ENCODE results near the gene SCOC. TPM values are rescaled to one million over a fixed set of nuclear protein-coding genes. Genes with fewer than 3 reads are reported as not detected.
A peak's percentile ranks its signal among the peaks of the same experiment; 100 is the strongest.

Gene SCOC
- total RNA-seq, result 10 to 100 TPM; 20.9 to 22.2 TPM

- Mint-ChIP-seq H3K4me1 (peaks cover 28% of the 10 kb centered on the region), H3K27ac (no peak within 1 kb of the TSS), H3K9me3 (no peaks in the 10 kb centered on the region), H3K4me3 (no peak within 1 kb of the TSS), H3K36me3 (ENCODE audit: low read depth) (no peaks in the 10 kb centered on the region), H3K27me3 (no peaks in the 10 kb centered on the region)
- ChIA-PET CTCF (interaction anchor here (0.9 to 2.0 kb wide), 8 partner anchors 10 to 236 kb away, joined by 3 to 10 read pairs (median 4); partner anchors contain the start of gene ELMOD2), POLR2A (no interaction called here)
- peak; percentile 99 for DNase-seq
Measured at GRCh38 chr4:140373328-140374129, at the start of gene SCOC. TSS of gene SCOC (plus strand) at chr4:140373646. CDS start at chr4:140379171, 5,525 bp downstream.

GRCh38 chr4:140326395-140326993, 47.0 kb upstream of the SCOC start:
- ChIA-PET POLR2A (no interaction called here), CTCF (no interaction called here)
- Mint-ChIP-seq H3K27me3 (peaks cover 8% of the 10 kb centered on the region), H3K4me3 (no peak overlapping the region), H3K9me3 (no peaks in the 10 kb centered on the region), H3K27ac (no peak overlapping the region), H3K4me1 (peaks cover 11% of the 10 kb centered on the region), H3K36me3 (ENCODE audit: low read depth) (no peaks in the 10 kb centered on the region)
- DNase-seq, result no peak

GRCh38 chr4:140330311-140330900, 43.0 kb upstream of the SCOC start:
- Mint-ChIP-seq H3K9me3 (no peaks in the 10 kb centered on the region), H3K36me3 (ENCODE audit: low read depth) (no peaks in the 10 kb centered on the region), H3K27ac (no peak overlapping the region), H3K4me3 (no peak overlapping the region), H3K4me1 (peaks cover 5% of the 10 kb centered on the region), H3K27me3 (peaks cover 8% of the 10 kb centered on the region)
- no peak for DNase-seq
- ChIA-PET POLR2A (no interaction called here), CTCF (interaction anchor here (1.0 to 1.2 kb wide), 2 partner anchors 79 to 714 kb away, joined by 3 read pairs; no protein-coding TSS in a partner anchor)

- Mint-ChIP-seq H3K4me1 (peaks cover 5% of the 10 kb centered on the region), H3K36me3 (ENCODE audit: low read depth) (no peaks in the 10 kb centered on the region), H3K27ac (no peak overlapping the region), H3K9me3 (no peaks in the 10 kb centered on the region), H3K4me3 (no peak overlapping the region), H3K27me3 (peaks cover 8% of the 10 kb centered on the region)
- CTCF ChIA-PET, result no interaction called here
- DNase-seq, result no peak
- POLR2A ChIA-PET, result no interaction called here
Measured at GRCh38 chr4:140331245-140331644, 42.2 kb upstream of the SCOC start.

GRCh38 chr4:140331876-140332275, 41.6 kb upstream of the SCOC start:
- POLR2A ChIA-PET, result no interaction called here
- peaks cover 5% of the 10 kb centered on the region for H3K4me1 Mint-ChIP-seq
- no peaks in the 10 kb centered on the region for H3K9me3 Mint-ChIP-seq
- CTCF ChIA-PET, result interaction anchor here (0.9 kb wide), 1 partner anchor 12 kb away, joined by 4 read pairs; no protein-coding TSS in a partner anchor
- H3K27me3 Mint-ChIP-seq, result peaks cover 8% of the 10 kb centered on the region
- H3K27ac Mint-ChIP-seq, result no peak overlapping the region
- H3K4me3 Mint-ChIP-seq, result no peak overlapping the region
- DNase-seq, result no peak
- no peaks in the 10 kb centered on the region for H3K36me3 Mint-ChIP-seq (ENCODE audit: low read depth)

- POLR2A ChIA-PET, result no interaction called here
- CTCF ChIA-PET, result interaction anchor here (0.9 kb wide), 1 partner anchor 11 kb away, joined by 4 read pairs; no protein-coding TSS in a partner anchor
- Mint-ChIP-seq H3K9me3 (no peaks in the 10 kb centered on the region), H3K4me1 (peaks cover 5% of the 10 kb centered on the region), H3K27me3 (peaks cover 7% of the 10 kb centered on the region), H3K4me3 (no peak overlapping the region), H3K27ac (no peak overlapping the region), H3K36me3 (ENCODE audit: low read depth) (no peaks in the 10 kb centered on the region)
- DNase-seq, result no peak
Measured at GRCh38 chr4:140332734-140333133, 40.7 kb upstream of the SCOC start.

GRCh38 chr4:140333523-140333922, 39.9 kb upstream of the SCOC start:
- ChIA-PET CTCF (no interaction called here), POLR2A (no interaction called here)
- H3K36me3 Mint-ChIP-seq (ENCODE audit: low read depth), result no peaks in the 10 kb centered on the region
- DNase-seq, result no peak
- no peaks in the 10 kb centered on the region for H3K9me3 Mint-ChIP-seq
- H3K4me3 Mint-ChIP-seq, result no peak overlapping the region
- H3K4me1 Mint-ChIP-seq, result peaks cover 5% of the 10 kb centered on the region
- peaks cover 8% of the 10 kb centered on the region for H3K27me3 Mint-ChIP-seq
- H3K27ac Mint-ChIP-seq, result no peak overlapping the region

- ChIA-PET CTCF (interaction anchor here (1.1 kb wide), 1 partner anchor 25 kb away, joined by 3 read pairs; no protein-coding TSS in a partner anchor), POLR2A (no interaction called here)
- H3K27ac Mint-ChIP-seq, result no peak overlapping the region
- H3K4me1 Mint-ChIP-seq, result peaks cover 5% of the 10 kb centered on the region
- no peaks in the 10 kb centered on the region for H3K9me3 Mint-ChIP-seq
- H3K36me3 Mint-ChIP-seq (ENCODE audit: low read depth), result no peaks in the 10 kb centered on the region
- H3K4me3 Mint-ChIP-seq, result no peak overlapping the region
- peaks cover 5% of the 10 kb centered on the region for H3K27me3 Mint-ChIP-seq
- DNase-seq, result no peak
Measured at GRCh38 chr4:140335076-140335475, 38.4 kb upstream of the SCOC start.

GRCh38 chr4:140336730-140337129, 36.7 kb upstream of the SCOC start:
- no peaks in the 10 kb centered on the region for H3K4me1 Mint-ChIP-seq
- no peak overlapping the region for H3K4me3 Mint-ChIP-seq
- no peaks in the 10 kb centered on the region for H3K9me3 Mint-ChIP-seq
- DNase-seq, result no peak
- POLR2A ChIA-PET, result no interaction called here
- H3K27me3 Mint-ChIP-seq, result peaks cover 6% of the 10 kb centered on the region
- CTCF ChIA-PET, result no interaction called here
- H3K36me3 Mint-ChIP-seq (ENCODE audit: low read depth), result no peaks in the 10 kb centered on the region
- no peak overlapping the region for H3K27ac Mint-ChIP-seq

GRCh38 chr4:140342620-140343019, 30.8 kb upstream of the SCOC start:
- ChIA-PET CTCF (no interaction called here), POLR2A (no interaction called here)
- Mint-ChIP-seq H3K36me3 (ENCODE audit: low read depth) (no peaks in the 10 kb centered on the region), H3K27ac (no peak overlapping the region), H3K27me3 (peaks cover 21% of the 10 kb centered on the region), H3K9me3 (no peaks in the 10 kb centered on the region), H3K4me3 (no peak overlapping the region), H3K4me1 (no peaks in the 10 kb centered on the region)
- DNase-seq, result no peak

GRCh38 chr4:140343303-140343702, 30.1 kb upstream of the SCOC start:
- DNase-seq, result no peak
- no peaks in the 10 kb centered on the region for H3K36me3 Mint-ChIP-seq (ENCODE audit: low read depth)
- H3K27me3 Mint-ChIP-seq, result peaks cover 19% of the 10 kb centered on the region
- ChIA-PET POLR2A (no interaction called here), CTCF (no interaction called here)
- H3K27ac Mint-ChIP-seq, result no peak overlapping the region
- H3K4me1 Mint-ChIP-seq, result no peaks in the 10 kb centered on the region
- no peaks in the 10 kb centered on the region for H3K9me3 Mint-ChIP-seq
- no peak overlapping the region for H3K4me3 Mint-ChIP-seq

GRCh38 chr4:140344101-140344500, 29.3 kb upstream of the SCOC start:
- ChIA-PET CTCF (interaction anchor here (0.8 kb wide), 1 partner anchor 12 kb away, joined by 4 read pairs; no protein-coding TSS in a partner anchor), POLR2A (no interaction called here)
- H3K4me1 Mint-ChIP-seq, result no peaks in the 10 kb centered on the region
- H3K9me3 Mint-ChIP-seq, result no peaks in the 10 kb centered on the region
- H3K27me3 Mint-ChIP-seq, result peaks cover 19% of the 10 kb centered on the region
- DNase-seq, result no peak
- no peaks in the 10 kb centered on the region for H3K36me3 Mint-ChIP-seq (ENCODE audit: low read depth)
- H3K27ac Mint-ChIP-seq, result no peak overlapping the region
- H3K4me3 Mint-ChIP-seq, result no peak overlapping the region

GRCh38 chr4:140344621-140345020, 28.8 kb upstream of the SCOC start:
- H3K4me1 Mint-ChIP-seq, result no peaks in the 10 kb centered on the region
- ChIA-PET CTCF (no interaction called here), POLR2A (no interaction called here)
- H3K27me3 Mint-ChIP-seq, result peaks cover 22% of the 10 kb centered on the region
- no peaks in the 10 kb centered on the region for H3K9me3 Mint-ChIP-seq
- no peaks in the 10 kb centered on the region for H3K36me3 Mint-ChIP-seq (ENCODE audit: low read depth)
- no peak overlapping the region for H3K4me3 Mint-ChIP-seq
- no peak for DNase-seq
- H3K27ac Mint-ChIP-seq, result no peak overlapping the region
